ENCODE measurements around the gene LAMC3.
"Not testable (repeated sequence)": the region's sequence is repeated elsewhere in the genome, so short reads cannot be mapped to it uniquely, and the experiment has no call there.

The LAMC3 gene

GRCh38 chr9:131031005-131031641 is 22.1 kb downstream of the LAMC3 start:
- DNase-seq: no peak

GRCh38 chr9:131031642-131032005 is 22.6 kb downstream of the LAMC3 start:
- no peak for DNase-seq

- DNase-seq: no peak
Measured at GRCh38 chr9:131032384-131032783, 23.4 kb downstream of the LAMC3 start.

GRCh38 chr9:131033269-131034224 is 24.6 kb downstream of the LAMC3 start:
- DNase-seq: no peak

- DNase-seq: no peak
Measured at GRCh38 chr9:131034268-131034667, 25.3 kb downstream of the LAMC3 start.

GRCh38 chr9:131034749-131035148 is 25.8 kb downstream of the LAMC3 start:
- not testable (repeated sequence) for DNase-seq

- no peak for DNase-seq
Measured at GRCh38 chr9:131035548-131035947, 26.6 kb downstream of the LAMC3 start.

- no peak for DNase-seq
Measured at GRCh38 chr9:131036071-131036470, 27.1 kb downstream of the LAMC3 start.

GRCh38 chr9:131036529-131037334 is 27.8 kb downstream of the LAMC3 start:
- DNase-seq: no peak

- DNase-seq: no peak
Measured at GRCh38 chr9:131037335-131038255, 28.6 kb downstream of the LAMC3 start.

- DNase-seq: no peak
Measured at GRCh38 chr9:131038256-131039128, 29.5 kb downstream of the LAMC3 start.

GRCh38 chr9:131039129-131039954 is 30.4 kb downstream of the LAMC3 start:
- DNase-seq: no peak

GRCh38 chr9:131042666-131043065 is 33.7 kb downstream of the LAMC3 start:
- no peak for DNase-seq

- DNase-seq: no peak
Measured at GRCh38 chr9:131043087-131043486, 34.1 kb downstream of the LAMC3 start.

- DNase-seq: no peak
Measured at GRCh38 chr9:131043646-131044045, 34.7 kb downstream of the LAMC3 start.

- DNase-seq: no peak
Measured at GRCh38 chr9:131045300-131046092, 36.5 kb downstream of the LAMC3 start.

- no peak for DNase-seq
Measured at GRCh38 chr9:131046093-131046380, 37.1 kb downstream of the LAMC3 start.

GRCh38 chr9:131046581-131047202 is 37.7 kb downstream of the LAMC3 start:
- DNase-seq: peak; percentile 4

- DNase-seq: no peak
Measured at GRCh38 chr9:131048332-131048731, 39.4 kb downstream of the LAMC3 start.

Measured in SIG-M5 (cell line).